ENCODE measurements around the gene ILF2. TPM values are rescaled to one million over a fixed set of nuclear protein-coding genes. Genes with fewer than 3 reads are reported as not detected.

Gene ILF2
- total RNA-seq, 2 experiments from 2014 or later, result 287 to 334 TPM

DNA sequence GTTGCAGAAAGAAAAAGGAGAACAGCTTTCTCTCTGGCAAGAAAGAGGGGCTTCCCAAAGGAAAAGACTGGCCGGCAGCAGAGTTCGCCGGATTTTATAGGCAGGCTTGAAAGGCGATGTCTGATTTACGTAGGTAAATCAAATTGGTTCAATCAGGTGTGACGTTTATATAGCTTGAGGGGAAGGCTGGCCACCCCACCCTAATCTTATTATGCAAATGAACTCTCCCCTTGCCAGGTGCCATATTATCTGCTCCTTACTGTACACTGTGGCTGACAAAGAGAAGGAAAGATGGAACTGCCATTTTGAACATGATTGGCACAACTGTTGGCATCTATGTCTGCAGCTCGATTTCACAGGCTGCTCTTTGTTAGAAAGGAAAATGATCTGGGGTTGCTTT, 40.2 kb upstream of the ILF2 start:
- Histone ChIP-seq H3K9me2 (ENCODE audit: insufficient read depth, low read length) (no peaks in the 10 kb centered on the region), H3K4me2 (ENCODE audit: low read length) (no peak overlapping the region), H3K27ac (ENCODE audit: low read depth, low read length, poor library complexity, severe bottlenecking) (no peak overlapping the region), H3K4me1 (ENCODE audit: insufficient read depth, low read length, poor library complexity, severe bottlenecking) (no peaks in the 10 kb centered on the region), H3K4me3 (ENCODE audit: low read depth, low read length, poor library complexity, severe bottlenecking) (no peak overlapping the region), H2AFZ (ENCODE audit: low read length) (no peak overlapping the region), H4K20me1 (ENCODE audit: insufficient read depth, low read length) (no peaks in the 10 kb centered on the region), H3K36me3 (ENCODE audit: insufficient read depth, low read length) (no peaks in the 10 kb centered on the region), H3K79me2 (ENCODE audit: insufficient read depth, low read depth, low read length) (no peaks in the 10 kb centered on the region), H3K9me3 (ENCODE audit: low read length) (no peaks in the 10 kb centered on the region)
- intact Hi-C loops (cut with micrococcal nuclease; ENCODE audit: unreplicated experiment), result no loop called here
- ChIA-PET CTCF (ENCODE audit: unreplicated experiment) (no interaction called here), POLR2A (no interaction called here)
- no peak for TF ChIP-seq EZH2phosphoT487 (IDR thresholded peaks at IDR 0.05; ENCODE audit: borderline replicate concordance, low read depth, low read length)
- TF ChIP-seq, protein P1, sequence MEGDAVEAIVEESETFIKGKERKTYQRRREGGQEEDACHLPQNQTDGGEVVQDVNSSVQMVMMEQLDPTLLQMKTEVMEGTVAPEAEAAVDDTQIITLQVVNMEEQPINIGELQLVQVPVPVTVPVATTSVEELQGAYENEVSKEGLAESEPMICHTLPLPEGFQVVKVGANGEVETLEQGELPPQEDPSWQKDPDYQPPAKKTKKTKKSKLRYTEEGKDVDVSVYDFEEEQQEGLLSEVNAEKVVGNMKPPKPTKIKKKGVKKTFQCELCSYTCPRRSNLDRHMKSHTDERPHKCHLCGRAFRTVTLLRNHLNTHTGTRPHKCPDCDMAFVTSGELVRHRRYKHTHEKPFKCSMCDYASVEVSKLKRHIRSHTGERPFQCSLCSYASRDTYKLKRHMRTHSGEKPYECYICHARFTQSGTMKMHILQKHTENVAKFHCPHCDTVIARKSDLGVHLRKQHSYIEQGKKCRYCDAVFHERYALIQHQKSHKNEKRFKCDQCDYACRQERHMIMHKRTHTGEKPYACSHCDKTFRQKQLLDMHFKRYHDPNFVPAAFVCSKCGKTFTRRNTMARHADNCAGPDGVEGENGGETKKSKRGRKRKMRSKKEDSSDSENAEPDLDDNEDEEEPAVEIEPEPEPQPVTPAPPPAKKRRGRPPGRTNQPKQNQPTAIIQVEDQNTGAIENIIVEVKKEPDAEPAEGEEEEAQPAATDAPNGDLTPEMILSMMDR (conservative IDR thresholded peaks at IDR 0.05; ENCODE audit: low read length), result no peak
- no TSS peak for BruUV-seq (replicated peaks)
- no peak for DNase-seq (ENCODE audit: low spot score)

DNA sequence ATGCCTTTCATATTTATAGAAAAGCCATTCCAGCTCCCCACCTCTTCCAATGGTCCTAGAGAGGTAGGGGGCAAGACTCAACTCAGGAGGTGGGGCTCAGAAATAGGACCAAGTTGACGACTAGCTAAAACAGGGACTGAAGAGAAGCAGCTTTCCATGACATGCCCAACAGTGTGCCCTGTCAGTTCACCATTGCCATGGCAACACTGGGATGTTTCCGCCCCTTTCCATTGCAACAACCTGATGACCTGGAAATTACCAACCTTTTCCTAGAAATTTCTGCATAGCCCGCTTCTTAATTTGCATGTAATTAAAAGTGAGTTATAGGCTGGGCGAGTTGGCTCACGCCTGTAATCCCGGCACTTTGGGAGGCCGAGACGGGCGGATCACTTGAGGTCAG, 34.7 kb upstream of the ILF2 start:
- intact Hi-C loops (cut with micrococcal nuclease; ENCODE audit: unreplicated experiment), result no loop called here
- CTCF ChIA-PET (ENCODE audit: unreplicated experiment), result no interaction called here

DNA sequence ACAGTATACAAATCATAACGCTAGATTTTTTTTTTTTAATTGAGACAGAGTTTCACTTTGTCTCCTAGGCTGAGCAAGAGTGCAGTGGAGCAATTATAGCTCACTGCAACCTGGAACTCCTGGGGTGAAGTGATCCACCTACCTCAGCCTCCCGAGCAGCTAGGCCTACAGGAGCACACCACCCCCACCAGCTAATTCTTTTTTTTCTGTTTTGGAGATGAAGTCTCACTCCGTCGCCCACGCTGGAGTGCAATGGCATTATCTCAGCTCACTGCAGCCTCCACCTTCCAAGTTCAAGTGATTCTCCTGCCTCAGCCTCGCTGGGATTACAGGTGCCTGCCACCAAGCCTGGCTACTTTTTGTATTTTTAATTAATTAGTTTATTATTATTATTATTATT, 29.0 kb upstream of the ILF2 start:
- intact Hi-C loops (cut with micrococcal nuclease; ENCODE audit: unreplicated experiment), result no loop called here
- no peaks in the 10 kb centered on the region for H3K9me2 ChIP-seq (ENCODE audit: insufficient read depth, low read length)
- ChIA-PET CTCF (ENCODE audit: unreplicated experiment) (no interaction called here), POLR2A (interaction anchor here (0.5 to 2.1 kb wide), 2 partner anchors 28 to 178 kb away, joined by 3 to 5 read pairs; partner anchors contain the start of gene INTS3)
- no peak for TF ChIP-seq EZH2phosphoT487 (IDR thresholded peaks at IDR 0.05; ENCODE audit: borderline replicate concordance, low read depth, low read length)
- TF ChIP-seq, protein P1 (conservative IDR thresholded peaks at IDR 0.05; ENCODE audit: low read length), result no peak
- BruUV-seq (replicated peaks), result no TSS peak
- H2AFZ ChIP-seq (ENCODE audit: low read length), result no peak overlapping the region
- no peaks in the 10 kb centered on the region for H3K9me3 ChIP-seq (ENCODE audit: low read length)
- H3K79me2 ChIP-seq (ENCODE audit: insufficient read depth, low read depth, low read length), result no peaks in the 10 kb centered on the region
- no peaks in the 10 kb centered on the region for H3K36me3 ChIP-seq (ENCODE audit: insufficient read depth, low read length)
- H3K4me1 ChIP-seq (ENCODE audit: insufficient read depth, low read length, poor library complexity, severe bottlenecking), result no peaks in the 10 kb centered on the region
- H3K4me2 ChIP-seq (ENCODE audit: low read length), result no peak overlapping the region
- no peaks in the 10 kb centered on the region for H4K20me1 ChIP-seq (ENCODE audit: insufficient read depth, low read length)
- no peak for DNase-seq (ENCODE audit: low spot score)
- no peak overlapping the region for H3K27ac ChIP-seq (ENCODE audit: low read depth, low read length, poor library complexity, severe bottlenecking)
- no peak overlapping the region for H3K4me3 ChIP-seq (ENCODE audit: low read depth, low read length, poor library complexity, severe bottlenecking)

More for the DNA sequence above, 34.7 kb upstream of the ILF2 start:
- Histone ChIP-seq H4K20me1 (ENCODE audit: insufficient read depth, low read length) (no peaks in the 10 kb centered on the region), H3K4me3 (ENCODE audit: low read depth, low read length, poor library complexity, severe bottlenecking) (no peak overlapping the region), H3K27ac (ENCODE audit: low read depth, low read length, poor library complexity, severe bottlenecking) (no peak overlapping the region), H3K4me2 (ENCODE audit: low read length) (no peak overlapping the region), H2AFZ (ENCODE audit: low read length) (no peak overlapping the region), H3K4me1 (ENCODE audit: insufficient read depth, low read length, poor library complexity, severe bottlenecking) (no peaks in the 10 kb centered on the region), H3K36me3 (ENCODE audit: insufficient read depth, low read length) (no peaks in the 10 kb centered on the region), H3K9me3 (ENCODE audit: low read length) (no peaks in the 10 kb centered on the region), H3K9me2 (ENCODE audit: insufficient read depth, low read length) (no peaks in the 10 kb centered on the region), H3K79me2 (ENCODE audit: insufficient read depth, low read depth, low read length) (no peaks in the 10 kb centered on the region)
- POLR2A ChIA-PET, result interaction anchor here (0.5 to 1.2 kb wide), 4 partner anchors 15 to 182 kb away, joined by 3 to 5 read pairs (median 4); no protein-coding TSS in a partner anchor
- BruUV-seq (replicated peaks), result no TSS peak
- DNase-seq (ENCODE audit: low spot score), result no peak
- TF ChIP-seq, protein P1 (conservative IDR thresholded peaks at IDR 0.05; ENCODE audit: low read length), result no peak
- no peak for TF ChIP-seq EZH2phosphoT487 (IDR thresholded peaks at IDR 0.05; ENCODE audit: borderline replicate concordance, low read depth, low read length)

Measured in OCI-LY7 (cell line).